Smooth muscle cell (in vitro differentiated cells): Measurements from ENCODE around the gene PKMYT1. TPM values are rescaled to one million over a fixed set of nuclear protein-coding genes. Genes with fewer than 3 reads are reported as not detected.

ENCODE experiments used
- DNase-seq: peaks from one replicate; lab custom pipeline; 2025; ENCODE audit not compliant: unreplicated experiment; lab: John Stamatoyannopoulos, UW
- H2AFZ ChIP-seq: fragments of 200-600 bp; sonication (generic); 2 replicates; pipeline ENCODE4 v1.6.0; 2016; ENCODE audit warnings: antibody characterized with exemption, low read depth, mild to moderate bottlenecking
- H3F3A ChIP-seq: fragments of 200-600 bp; sonication (generic); 2 replicates; pipeline ENCODE4 v1.6.0; 2017; ENCODE audit warnings: antibody characterized with exemption, low read depth
- H3K27ac ChIP-seq: fragments of 200-600 bp; sonication (generic); 2 replicates; pipeline ENCODE4 v1.5.1; 2016; ENCODE audit warnings: low read depth, mild to moderate bottlenecking
- H3K27me3 ChIP-seq: fragments of 200-600 bp; sonication (generic); 2 replicates; pipeline ENCODE4 v1.6.1; 2016; ENCODE audit warnings: low read depth, mild to moderate bottlenecking
- H3K36me3 ChIP-seq: fragments of 200-600 bp; sonication (generic); 2 replicates; pipeline ENCODE4 v1.5.1; 2016; ENCODE audit warnings: low read depth
- H3K4me1 ChIP-seq: fragments of 200-600 bp; sonication (generic); 2 replicates; pipeline ENCODE4 v1.5.1; 2016; ENCODE audit warnings: low read depth
- H3K4me2 ChIP-seq: fragments of 200-600 bp; sonication (generic); 2 replicates; pipeline ENCODE4 v1.6.0; 2016; ENCODE audit warnings: mild to moderate bottlenecking
- H3K4me3 ChIP-seq: fragments of 200-600 bp; sonication (generic); 2 replicates; pipeline ENCODE4 v1.5.1; 2016; ENCODE audit warnings: mild to moderate bottlenecking
- H3K79me2 ChIP-seq: fragments of 200-600 bp; sonication (generic); 2 replicates; pipeline ENCODE4 v1.6.0; 2016; ENCODE audit warnings: low read depth, mild to moderate bottlenecking
- H3K9ac ChIP-seq: fragments of 200-600 bp; sonication (generic); 2 replicates; pipeline ENCODE4 v1.6.0; 2016; ENCODE audit warnings: low read depth
- H3K9me3 ChIP-seq: fragments of 200-600 bp; sonication (generic); replicated peaks from 2 replicates; pipeline ENCODE4 v1.5.1; 2016; ENCODE audit warnings: low read depth
- H4K20me1 ChIP-seq: fragments of 200-600 bp; sonication (generic); 2 replicates; pipeline ENCODE4 v1.6.0; 2016; ENCODE audit warnings: low read depth
- WGBS: methylation state at CpG from one replicate; pipeline ENCODE4 v1.1.7; 2016; ENCODE audit warnings: low lambda C conversion rate; 5-methylcytosine and 5-hydroxymethylcytosine counted together
- polyA plus RNA-seq: library from polyadenylated mRNA; unstranded; fragments of >200 nt; fragmentation: Nextera tagmentation; extraction: Ambion mirVana; gene quantifications from 2 replicates; pipeline ENCODE4 v1.2.1, GENCODE V29; 2016
- total RNA-seq: library from RNA; depleted of rRNA; stranded (reverse); fragments of >200 nt; gene quantifications from 2 replicates; pipeline ENCODE4 v1.2.3, GENCODE V29; 2014
- TF ChIP-seq, protein P1 (sequence below): fragments of 200-600 bp; sonication (generic); IDR thresholded peaks from 2 replicates; pipeline ENCODE4 v1.5.1; 2017; ENCODE audit warnings: borderline replicate concordance, mild to moderate bottlenecking, antibody characterized with exemption; ENCODE audit not compliant: insufficient read depth, poor library complexity, severe bottlenecking

The PKMYT1 gene
- total and polyA plus RNA-seq, 2 experiments from 2014 or later = 13.8 to 32.6 TPM

DNA sequence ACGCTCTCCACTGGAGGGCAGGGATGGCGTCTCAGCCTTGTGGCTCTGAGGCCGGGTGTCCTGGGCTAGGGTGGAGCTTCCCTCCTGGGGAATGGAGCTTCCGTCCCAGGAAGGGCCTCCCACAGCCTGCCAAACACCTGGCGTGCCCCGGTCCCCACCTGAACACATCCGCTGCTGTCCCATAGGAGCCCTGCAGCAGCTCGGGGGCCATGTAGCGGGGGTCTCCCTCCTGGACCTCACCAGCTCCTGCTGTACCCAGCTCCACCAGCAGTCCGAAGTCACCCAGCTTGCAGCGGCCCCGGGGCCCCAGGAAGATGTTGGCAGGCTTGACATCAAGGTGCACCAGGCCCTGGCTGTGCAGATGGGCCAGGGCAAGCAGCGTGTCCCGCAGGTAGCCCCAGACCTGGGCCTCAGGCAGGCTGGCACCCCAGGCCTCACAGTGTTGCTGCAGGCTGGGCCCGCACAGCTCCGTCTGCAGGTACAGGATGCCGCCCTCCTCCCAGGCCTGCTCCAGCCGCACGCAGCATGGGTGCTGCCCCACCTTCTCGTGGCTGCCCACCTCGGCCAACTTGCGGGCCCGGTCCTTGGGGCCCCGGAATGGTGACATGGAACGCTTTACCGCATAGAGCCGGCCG lies 5.0 kb downstream of the PKMYT1 start:
- H3F3A ChIP-seq = no peaks in the 10 kb centered on the region
- H3K79me2 ChIP-seq = no peaks in the 10 kb centered on the region
- DNase-seq = no peak
- no peaks in the 10 kb centered on the region for H3K36me3 ChIP-seq
- H3K9ac ChIP-seq = no peak overlapping the region
- H2AFZ ChIP-seq = no peak overlapping the region
- TF ChIP-seq, protein P1, sequence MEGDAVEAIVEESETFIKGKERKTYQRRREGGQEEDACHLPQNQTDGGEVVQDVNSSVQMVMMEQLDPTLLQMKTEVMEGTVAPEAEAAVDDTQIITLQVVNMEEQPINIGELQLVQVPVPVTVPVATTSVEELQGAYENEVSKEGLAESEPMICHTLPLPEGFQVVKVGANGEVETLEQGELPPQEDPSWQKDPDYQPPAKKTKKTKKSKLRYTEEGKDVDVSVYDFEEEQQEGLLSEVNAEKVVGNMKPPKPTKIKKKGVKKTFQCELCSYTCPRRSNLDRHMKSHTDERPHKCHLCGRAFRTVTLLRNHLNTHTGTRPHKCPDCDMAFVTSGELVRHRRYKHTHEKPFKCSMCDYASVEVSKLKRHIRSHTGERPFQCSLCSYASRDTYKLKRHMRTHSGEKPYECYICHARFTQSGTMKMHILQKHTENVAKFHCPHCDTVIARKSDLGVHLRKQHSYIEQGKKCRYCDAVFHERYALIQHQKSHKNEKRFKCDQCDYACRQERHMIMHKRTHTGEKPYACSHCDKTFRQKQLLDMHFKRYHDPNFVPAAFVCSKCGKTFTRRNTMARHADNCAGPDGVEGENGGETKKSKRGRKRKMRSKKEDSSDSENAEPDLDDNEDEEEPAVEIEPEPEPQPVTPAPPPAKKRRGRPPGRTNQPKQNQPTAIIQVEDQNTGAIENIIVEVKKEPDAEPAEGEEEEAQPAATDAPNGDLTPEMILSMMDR = no peak
- no peak overlapping the region for H3K4me2 ChIP-seq
- WGBS = 96% methylated on average over 28 of the region's 28 CpGs
- H3K27me3 ChIP-seq = no peaks in the 10 kb centered on the region
- peaks cover 9% of the 10 kb centered on the region for H4K20me1 ChIP-seq
- no peak overlapping the region for H3K4me3 ChIP-seq
- no peaks in the 10 kb centered on the region for H3K9me3 ChIP-seq
- H3K4me1 ChIP-seq = peaks cover 7% of the 10 kb centered on the region
- H3K27ac ChIP-seq = no peak overlapping the region

GRCh38 chr16:2974319-2975056 lies 5.8 kb downstream of the PKMYT1 start:
- DNase-seq = no peak
- H3K4me3 ChIP-seq = no peak overlapping the region
- no peaks in the 10 kb centered on the region for H3K79me2 ChIP-seq
- H3K4me2 ChIP-seq = no peak overlapping the region
- no peaks in the 10 kb centered on the region for H3K9me3 ChIP-seq
- H3K27ac ChIP-seq = no peak overlapping the region
- 97% methylated on average over 15 of the region's 15 CpGs for whole genome bisulfite sequencing
- peaks cover 3% of the 10 kb centered on the region for H3K4me1 ChIP-seq
- no peak overlapping the region for H3K9ac ChIP-seq
- no peaks in the 10 kb centered on the region for H3F3A ChIP-seq
- no peak overlapping the region for H2AFZ ChIP-seq
- H4K20me1 ChIP-seq = peaks cover 11% of the 10 kb centered on the region
- TF ChIP-seq, protein P1 = no peak
- H3K36me3 ChIP-seq = no peaks in the 10 kb centered on the region
- no peaks in the 10 kb centered on the region for H3K27me3 ChIP-seq

DNA sequence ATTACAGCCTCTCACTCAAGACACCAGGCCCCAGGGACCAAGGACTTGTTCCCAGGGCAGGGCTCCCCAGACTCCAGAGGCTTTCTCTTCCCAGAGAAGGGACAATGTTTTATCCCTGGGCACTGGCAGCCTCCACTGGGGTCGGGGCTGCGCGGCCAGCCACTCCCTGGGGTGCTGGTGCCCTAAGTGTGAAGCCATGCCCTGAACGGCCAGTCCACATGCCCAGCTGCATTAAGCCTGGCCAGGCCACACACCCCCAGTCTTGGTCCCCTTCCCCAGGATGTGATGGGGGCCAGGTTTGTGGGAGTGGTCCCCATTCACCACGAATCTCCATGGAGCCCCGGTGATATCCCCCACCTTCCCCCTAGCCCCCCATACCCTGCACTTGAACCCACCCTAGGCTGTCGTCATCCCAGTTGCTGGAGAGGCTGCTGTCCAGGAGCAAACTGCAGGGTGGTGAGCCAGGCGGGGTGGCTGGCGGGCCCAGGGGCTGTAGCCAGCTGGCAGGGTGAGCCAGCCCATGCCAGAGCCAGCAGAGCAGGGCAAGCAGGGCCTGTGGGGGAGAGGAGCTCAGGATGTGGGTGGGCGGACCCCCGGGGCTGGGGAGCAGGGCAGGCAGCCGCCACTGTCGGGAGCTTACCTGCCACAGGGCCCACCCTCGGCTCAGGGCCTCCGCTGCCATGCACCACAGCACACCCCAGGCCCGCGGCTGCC lies 6.5 kb downstream of the PKMYT1 start:
- Histone ChIP-seq H3K36me3 (no peaks in the 10 kb centered on the region), H3F3A (no peaks in the 10 kb centered on the region), H3K4me2 (no peak overlapping the region), H3K27ac (no peak overlapping the region), H3K4me3 (no peak overlapping the region), H4K20me1 (peaks cover 11% of the 10 kb centered on the region), H3K4me1 (no peaks in the 10 kb centered on the region), H3K27me3 (no peaks in the 10 kb centered on the region), H3K9me3 (no peaks in the 10 kb centered on the region), H2AFZ (no peak overlapping the region), H3K79me2 (no peaks in the 10 kb centered on the region), H3K9ac (no peak overlapping the region)
- 94% methylated on average over 14 of the region's 17 CpGs for WGBS
- no peak for DNase-seq
- TF ChIP-seq, protein P1 = no peak
